ENCODE data around the gene SMYD4.

The SMYD4 gene

DNA sequence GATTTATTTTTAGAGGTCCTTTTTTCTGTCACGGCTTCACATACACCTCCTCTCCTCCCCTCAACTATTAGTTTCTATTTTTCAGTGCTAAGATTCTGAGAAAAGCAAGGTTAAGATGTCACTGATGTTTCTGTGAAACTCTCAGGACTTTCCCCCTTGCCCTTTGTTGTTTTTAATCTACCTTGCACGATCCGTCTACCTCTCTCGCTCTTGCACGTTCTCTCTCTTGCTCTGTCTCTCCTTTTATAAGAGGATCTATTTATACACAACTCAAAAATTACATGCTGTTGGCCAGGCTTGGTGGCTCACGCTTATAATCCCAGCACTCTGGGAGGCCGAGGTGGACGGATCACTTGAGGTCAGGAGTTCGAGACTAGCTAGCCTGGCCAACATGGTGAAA, 43.7 kb upstream of the SMYD4 start:
- TF ChIP-seq, protein P1, sequence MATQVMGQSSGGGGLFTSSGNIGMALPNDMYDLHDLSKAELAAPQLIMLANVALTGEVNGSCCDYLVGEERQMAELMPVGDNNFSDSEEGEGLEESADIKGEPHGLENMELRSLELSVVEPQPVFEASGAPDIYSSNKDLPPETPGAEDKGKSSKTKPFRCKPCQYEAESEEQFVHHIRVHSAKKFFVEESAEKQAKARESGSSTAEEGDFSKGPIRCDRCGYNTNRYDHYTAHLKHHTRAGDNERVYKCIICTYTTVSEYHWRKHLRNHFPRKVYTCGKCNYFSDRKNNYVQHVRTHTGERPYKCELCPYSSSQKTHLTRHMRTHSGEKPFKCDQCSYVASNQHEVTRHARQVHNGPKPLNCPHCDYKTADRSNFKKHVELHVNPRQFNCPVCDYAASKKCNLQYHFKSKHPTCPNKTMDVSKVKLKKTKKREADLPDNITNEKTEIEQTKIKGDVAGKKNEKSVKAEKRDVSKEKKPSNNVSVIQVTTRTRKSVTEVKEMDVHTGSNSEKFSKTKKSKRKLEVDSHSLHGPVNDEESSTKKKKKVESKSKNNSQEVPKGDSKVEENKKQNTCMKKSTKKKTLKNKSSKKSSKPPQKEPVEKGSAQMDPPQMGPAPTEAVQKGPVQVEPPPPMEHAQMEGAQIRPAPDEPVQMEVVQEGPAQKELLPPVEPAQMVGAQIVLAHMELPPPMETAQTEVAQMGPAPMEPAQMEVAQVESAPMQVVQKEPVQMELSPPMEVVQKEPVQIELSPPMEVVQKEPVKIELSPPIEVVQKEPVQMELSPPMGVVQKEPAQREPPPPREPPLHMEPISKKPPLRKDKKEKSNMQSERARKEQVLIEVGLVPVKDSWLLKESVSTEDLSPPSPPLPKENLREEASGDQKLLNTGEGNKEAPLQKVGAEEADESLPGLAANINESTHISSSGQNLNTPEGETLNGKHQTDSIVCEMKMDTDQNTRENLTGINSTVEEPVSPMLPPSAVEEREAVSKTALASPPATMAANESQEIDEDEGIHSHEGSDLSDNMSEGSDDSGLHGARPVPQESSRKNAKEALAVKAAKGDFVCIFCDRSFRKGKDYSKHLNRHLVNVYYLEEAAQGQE (IDR thresholded peaks at IDR 0.05; ENCODE audit: insufficient replicate concordance, low read depth), result no peak
- no peak for TF ChIP-seq SPI1 (IDR thresholded peaks at IDR 0.05; ENCODE audit: borderline replicate concordance, low read depth)
- TF ChIP-seq GABPA (IDR thresholded peaks at IDR 0.05; ENCODE audit: low read depth), result no peak
- TF ChIP-seq POLR2AphosphoS5 (IDR thresholded peaks at IDR 0.05; ENCODE audit: low read depth), result no peak
- TF ChIP-seq, protein P2, sequence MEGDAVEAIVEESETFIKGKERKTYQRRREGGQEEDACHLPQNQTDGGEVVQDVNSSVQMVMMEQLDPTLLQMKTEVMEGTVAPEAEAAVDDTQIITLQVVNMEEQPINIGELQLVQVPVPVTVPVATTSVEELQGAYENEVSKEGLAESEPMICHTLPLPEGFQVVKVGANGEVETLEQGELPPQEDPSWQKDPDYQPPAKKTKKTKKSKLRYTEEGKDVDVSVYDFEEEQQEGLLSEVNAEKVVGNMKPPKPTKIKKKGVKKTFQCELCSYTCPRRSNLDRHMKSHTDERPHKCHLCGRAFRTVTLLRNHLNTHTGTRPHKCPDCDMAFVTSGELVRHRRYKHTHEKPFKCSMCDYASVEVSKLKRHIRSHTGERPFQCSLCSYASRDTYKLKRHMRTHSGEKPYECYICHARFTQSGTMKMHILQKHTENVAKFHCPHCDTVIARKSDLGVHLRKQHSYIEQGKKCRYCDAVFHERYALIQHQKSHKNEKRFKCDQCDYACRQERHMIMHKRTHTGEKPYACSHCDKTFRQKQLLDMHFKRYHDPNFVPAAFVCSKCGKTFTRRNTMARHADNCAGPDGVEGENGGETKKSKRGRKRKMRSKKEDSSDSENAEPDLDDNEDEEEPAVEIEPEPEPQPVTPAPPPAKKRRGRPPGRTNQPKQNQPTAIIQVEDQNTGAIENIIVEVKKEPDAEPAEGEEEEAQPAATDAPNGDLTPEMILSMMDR (IDR thresholded peaks at IDR 0.05; ENCODE audit: insufficient read depth, low read length), result no peak
- no peak for DNase-seq (ENCODE audit: low read depth in 1 of 2, low spot score in 1 of 2)
- no peak overlapping the region for H3K4me3 ChIP-seq (replicated peaks; ENCODE audit: insufficient read depth, low read length)
- H3K27ac ChIP-seq (replicated peaks), result no peak overlapping the region
- H3K27me3 ChIP-seq (ENCODE audit: insufficient read depth, poor library complexity, severe bottlenecking), result no peaks in the 10 kb centered on the region

GRCh38 chr17:1872976-1873375, 43.3 kb upstream of the SMYD4 start:
- TF ChIP-seq, protein P2 (IDR thresholded peaks at IDR 0.05; ENCODE audit: insufficient read depth, low read length), result no peak
- no peak for TF ChIP-seq GABPA (IDR thresholded peaks at IDR 0.05; ENCODE audit: low read depth)
- TF ChIP-seq, protein P1 (IDR thresholded peaks at IDR 0.05; ENCODE audit: insufficient replicate concordance, low read depth), result no peak
- TF ChIP-seq POLR2AphosphoS5 (IDR thresholded peaks at IDR 0.05; ENCODE audit: low read depth), result no peak
- no peak for TF ChIP-seq SPI1 (IDR thresholded peaks at IDR 0.05; ENCODE audit: borderline replicate concordance, low read depth)
- no peak overlapping the region for H3K27ac ChIP-seq (replicated peaks)
- H3K4me3 ChIP-seq (replicated peaks; ENCODE audit: insufficient read depth, low read length), result no peak overlapping the region
- no peaks in the 10 kb centered on the region for H3K27me3 ChIP-seq (ENCODE audit: insufficient read depth, poor library complexity, severe bottlenecking)
- DNase-seq (ENCODE audit: low read depth in 1 of 2, low spot score in 1 of 2), result no peak

- TF ChIP-seq, protein P1 (IDR thresholded peaks at IDR 0.05; ENCODE audit: insufficient replicate concordance, low read depth), result no peak
- TF ChIP-seq GABPA (IDR thresholded peaks at IDR 0.05; ENCODE audit: low read depth) (no peak), SPI1 (IDR thresholded peaks at IDR 0.05; ENCODE audit: borderline replicate concordance, low read depth) (no peak), POLR2AphosphoS5 (IDR thresholded peaks at IDR 0.05; ENCODE audit: low read depth) (no peak)
- TF ChIP-seq, protein P2 (IDR thresholded peaks at IDR 0.05; ENCODE audit: insufficient read depth, low read length), result no peak
- no peak for DNase-seq (ENCODE audit: low read depth in 1 of 2, low spot score in 1 of 2)
- Histone ChIP-seq H3K4me3 (replicated peaks; ENCODE audit: insufficient read depth, low read length) (no peak overlapping the region), H3K27me3 (ENCODE audit: insufficient read depth, poor library complexity, severe bottlenecking) (no peaks in the 10 kb centered on the region), H3K27ac (replicated peaks) (no peak overlapping the region)
These were observed 42.6 kb upstream of the SMYD4 start for GRCh38 chr17:1872254-1872653.
